SK-N-SH (cell line): ENCODE measurements around the gene HS1BP3. TPM values are rescaled to one million over a fixed set of nuclear protein-coding genes. Genes with fewer than 3 reads are reported as not detected.

Source experiments
- CTCF ChIA-PET: fragments of 300-600, 350-600 bp; formaldehyde crosslinking; extraction: SDS; loops from one replicate; lab custom pipeline; 2021; lab: Yijun Ruan, JAX
- POLR2A ChIA-PET: fragments of 350-600 bp; sonication (Branson Sonifier 250); formaldehyde crosslinking; extraction: SDS; loops from one replicate; lab custom pipeline; 2020; ENCODE audit warnings: antibody characterized with exemption, inconsistent platforms; lab: Yijun Ruan, JAX
- DNase-seq: peaks from one replicate; pipeline ENCODE4 v3.0.0; 2012
- H2AFZ ChIP-seq: fragments of 200-600 bp; sonication (generic); 2 replicates; pipeline ENCODE4 v1.8.1; 2016; ENCODE audit warnings: antibody characterized with exemption, mild to moderate bottlenecking, low read depth
- H3F3A ChIP-seq: fragments of 200-600 bp; sonication (generic); replicated peaks from 2 replicates; pipeline ENCODE3; 2016; ENCODE audit warnings: antibody characterized with exemption, mild to moderate bottlenecking; ENCODE audit not compliant: insufficient read depth
- H3K27ac ChIP-seq, 2 experiments: fragments of 200-500 bp in 1 of 2; fragments of 200-600 bp in 1 of 2; sonication (Bioruptor generic) in 1 of 2; sonication (generic), shearing (Covaris generic) in 1 of 2; 2 replicates each; pipeline versions ENCODE4 v1.5.1 to v1.6.1; 2014 to 2016; ENCODE audit warnings: low read depth in 2 of 2, inconsistent platforms in 1 of 2, low read length in 1 of 2, mild to moderate bottlenecking in 1 of 2, mixed read lengths in 1 of 2
- H3K27me3 ChIP-seq: fragments of 200-600 bp; sonication (generic), shearing (Covaris generic); 2 replicates; pipeline ENCODE4 v1.6.1; 2016; ENCODE audit warnings: mixed run types; ENCODE audit not compliant: insufficient read depth
- H3K36me3 ChIP-seq, 2 experiments: fragments of 200-500 bp in 1 of 2; fragments of 200-600 bp in 1 of 2; sonication (Bioruptor generic) in 1 of 2; sonication (generic) in 1 of 2; replicated peaks in 1 of 2; 2 replicates each; pipeline versions ENCODE3 to v1.5.1; 2014 to 2016; ENCODE audit warnings: low read length in 1 of 2, mild to moderate bottlenecking in 1 of 2; ENCODE audit not compliant: insufficient read depth in 2 of 2, control insufficient read depth in 1 of 2
- H3K4me1 ChIP-seq, 2 experiments: fragments of 200-500 bp in 1 of 2; fragments of 200-600 bp in 1 of 2; sonication (Bioruptor generic) in 1 of 2; sonication (generic), shearing (Covaris generic) in 1 of 2; 2 replicates each; pipeline versions ENCODE4 v1.5.1 to v1.6.1; 2014 to 2016; ENCODE audit warnings: low read depth in 1 of 2, low read length in 1 of 2, mixed run types in 1 of 2; ENCODE audit not compliant: insufficient read depth in 2 of 2, control insufficient read depth in 1 of 2
- H3K4me2 ChIP-seq: fragments of 200-600 bp; sonication (generic), shearing (Covaris generic); 2 replicates; pipeline ENCODE4 v1.6.1; 2017; ENCODE audit warnings: mixed run types
- H3K4me3 ChIP-seq, 2 experiments: fragments of 200-500 bp in 1 of 2; fragments of 200-600 bp in 1 of 2; sonication (Bioruptor generic) in 1 of 2; sonication (generic), shearing (Covaris generic) in 1 of 2; 2 replicates each; pipeline versions ENCODE4 v1.5.1 to v1.8.1; 2014 to 2016; ENCODE audit warnings: low read depth in 2 of 2, inconsistent platforms in 1 of 2, low read length in 1 of 2, mild to moderate bottlenecking in 1 of 2, mixed read lengths in 1 of 2, moderate library complexity in 1 of 2
- H3K79me2 ChIP-seq: fragments of 200-600 bp; sonication (generic); 2 replicates; pipeline ENCODE4 v1.8.1; 2017; ENCODE audit warnings: mild to moderate bottlenecking; ENCODE audit not compliant: insufficient read depth
- H3K9ac ChIP-seq: fragments of 200-600 bp; sonication (generic); 2 replicates; pipeline ENCODE4 v1.6.1; 2017; ENCODE audit warnings: mixed run types
- H3K9me2 ChIP-seq: fragments of 200-600 bp; sonication (generic); 2 replicates; pipeline ENCODE4 v1.6.1; 2017; ENCODE audit warnings: mixed run types
- H3K9me3 ChIP-seq: fragments of 200-600 bp; sonication (generic); 2 replicates; pipeline ENCODE4 v1.6.1; 2017; ENCODE audit warnings: mixed run types, mild to moderate bottlenecking, moderate library complexity
- H4K20me1 ChIP-seq: fragments of 200-600 bp; sonication (generic); 2 replicates; pipeline ENCODE4 v1.6.1; 2017; ENCODE audit warnings: mild to moderate bottlenecking, mixed run types; ENCODE audit not compliant: insufficient read depth
- EP300 ChIP-seq, 2 experiments: IDR thresholded peaks; 2 replicates each; pipeline versions ENCODE4 v1.4.0 to v1.6.1; 2012; ENCODE audit warnings: borderline replicate concordance in 1 of 2, low read depth in 1 of 2, low read length in 1 of 2
- EZH2phosphoT487 ChIP-seq: fragments of 200-600 bp; sonication (generic); IDR thresholded peaks from 2 replicates; pipeline ENCODE4 v1.6.1; 2017; ENCODE audit warnings: low read depth, mixed run types, mild to moderate bottlenecking, antibody characterized with exemption, moderate library complexity, borderline replicate concordance
- FOSL2 ChIP-seq: IDR thresholded peaks from 2 replicates; pipeline ENCODE4 v1.4.0; 2012; ENCODE audit warnings: low read depth, mild to moderate bottlenecking, moderate library complexity, borderline replicate concordance
- FOXM1 ChIP-seq: IDR thresholded peaks from 2 replicates; pipeline ENCODE4 v1.4.0; 2012; ENCODE audit warnings: low read depth, mild to moderate bottlenecking
- GABPA ChIP-seq: IDR thresholded peaks from 2 replicates; pipeline ENCODE4 v1.4.0; 2012; ENCODE audit warnings: low read depth, mild to moderate bottlenecking
- MEF2A ChIP-seq: IDR thresholded peaks from 2 replicates; pipeline ENCODE4 v1.4.0; 2012; ENCODE audit warnings: low read depth, borderline replicate concordance
- NRF1 ChIP-seq: IDR thresholded peaks from 2 replicates; pipeline ENCODE4 v1.6.1; 2012; ENCODE audit warnings: low read depth, mild to moderate bottlenecking, low read length
- RFX5 ChIP-seq: IDR thresholded peaks from 2 replicates; pipeline ENCODE4 v1.6.1; 2012; ENCODE audit warnings: mild to moderate bottlenecking, improper control_type of control experiment, low read length
- TAF1 ChIP-seq: IDR thresholded peaks from 2 replicates; pipeline ENCODE4 v1.6.1; 2012; ENCODE audit warnings: low read depth, mild to moderate bottlenecking, low read length, moderate library complexity, borderline replicate concordance
- TCF12 ChIP-seq: IDR thresholded peaks from 2 replicates; pipeline ENCODE4 v1.4.0; 2012
- TEAD4 ChIP-seq: IDR thresholded peaks from 2 replicates; pipeline ENCODE4 v1.4.0; 2012; ENCODE audit warnings: mild to moderate bottlenecking, borderline replicate concordance; ENCODE audit not compliant: insufficient read depth
- USF1 ChIP-seq: IDR thresholded peaks from 2 replicates; pipeline ENCODE4 v1.4.0; 2012; ENCODE audit warnings: low read depth, borderline replicate concordance
- USF2 ChIP-seq: fragments of 150-350 bp; IDR thresholded peaks from 2 replicates; pipeline ENCODE4 v1.6.1; 2017; ENCODE audit warnings: antibody characterized with exemption, low read length, low read depth, borderline replicate concordance
- WGBS: methylation state at CpG from one replicate; pipeline ENCODE4 v1.1.6; 2017; ENCODE audit warnings: low lambda C conversion rate; 5-methylcytosine and 5-hydroxymethylcytosine counted together
- polyA plus RNA-seq, 3 experiments: library from polyadenylated mRNA; depleted of rRNA; stranded (reverse); fragments of >200 nt; gene quantifications; 2 replicates each; pipeline ENCODE4 v1.2.3, GENCODE V29; 2012
- TF ChIP-seq, protein P1 (sequence below): IDR thresholded peaks from 2 replicates; pipeline ENCODE4 v1.4.0; 2012; ENCODE audit warnings: low read depth
- TF ChIP-seq, protein P2 (sequence below): fragments of 150-350 bp; IDR thresholded peaks from 2 replicates; pipeline ENCODE4 v1.6.1; 2016; ENCODE audit warnings: mild to moderate bottlenecking, low read depth, low read length

Gene HS1BP3
- polyA plus RNA-seq, 1 of the 3 experiments (the other 2 are of a cell fraction), result 20.1 TPM

DNA sequence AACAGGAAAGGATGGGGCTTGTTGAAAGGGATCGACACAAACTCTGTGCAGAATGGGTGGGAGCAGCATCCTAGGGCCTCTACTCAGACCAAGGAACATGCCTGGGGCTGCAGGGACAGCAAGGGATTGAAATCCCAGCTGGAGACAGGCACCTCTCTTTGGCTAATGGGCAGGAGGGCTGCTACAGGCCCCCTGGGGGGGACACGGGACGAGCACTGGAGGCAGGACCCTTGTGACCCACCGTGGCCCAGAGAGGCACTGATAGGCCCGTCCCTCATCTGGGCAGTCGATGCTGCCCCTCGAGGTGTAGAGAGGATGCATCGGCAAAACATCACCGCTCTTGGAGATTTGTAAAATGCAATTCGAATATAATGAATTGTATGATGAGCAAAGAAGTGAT lies 5.1 kb downstream of the HS1BP3 start:
- Histone ChIP-seq H3K79me2 (no peaks in the 10 kb centered on the region), H3K36me3 (peaks cover 0 to 10% of the 10 kb centered on the region in 2 experiments), H4K20me1 (peaks cover 9% of the 10 kb centered on the region), H3K9me3 (no peaks in the 10 kb centered on the region), H3F3A (peaks cover 4% of the 10 kb centered on the region), H3K9ac (no peak overlapping the region), H3K4me3 (no peak overlapping the region), H3K27me3 (no peaks in the 10 kb centered on the region), H3K9me2 (no peaks in the 10 kb centered on the region), H3K27ac (no peak overlapping the region), H3K4me2 (no peak overlapping the region), H3K4me1 (peaks cover 21 to 29% of the 10 kb centered on the region in 2 experiments; a peak in 3 of 4 replicates), H2AFZ (no peak overlapping the region)
- TF ChIP-seq FOSL2, result no peak
- TF ChIP-seq, protein P1, sequence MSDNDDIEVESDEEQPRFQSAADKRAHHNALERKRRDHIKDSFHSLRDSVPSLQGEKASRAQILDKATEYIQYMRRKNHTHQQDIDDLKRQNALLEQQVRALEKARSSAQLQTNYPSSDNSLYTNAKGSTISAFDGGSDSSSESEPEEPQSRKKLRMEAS, result no peak
- CTCF ChIA-PET, result interaction anchor here (1.4 to 10.9 kb wide), 3 partner anchors 13 to 267 kb away, joined by 6 to 156 read pairs (median 10); no protein-coding TSS in a partner anchor
- WGBS, result 89% methylated on average over 10 of the region's 10 CpGs
- DNase-seq, result no peak
- POLR2A ChIA-PET, result no interaction called here

DNA sequence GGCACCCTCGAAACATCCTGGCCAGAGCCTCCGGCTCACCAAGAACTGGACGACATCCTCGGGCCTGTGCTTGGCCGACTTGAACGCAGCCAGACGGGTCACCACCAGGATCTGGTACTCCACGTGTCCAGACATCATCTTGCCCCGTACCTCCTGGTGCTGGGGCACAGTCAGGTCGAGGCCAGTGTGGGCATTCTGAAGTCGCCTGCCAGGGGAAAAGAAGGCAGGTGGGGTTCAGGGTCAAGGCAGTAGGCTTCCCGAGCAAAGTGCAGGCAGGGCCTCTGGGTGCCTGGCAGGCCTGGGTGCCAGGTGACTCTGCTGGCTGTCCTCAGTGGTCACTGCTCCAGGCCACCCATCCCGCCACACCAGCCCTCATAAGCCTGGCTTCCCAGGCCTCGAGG lies 5.6 kb downstream of the HS1BP3 start:
- no peaks in the 10 kb centered on the region for H3K9me3 ChIP-seq
- H3K9me2 ChIP-seq, result no peaks in the 10 kb centered on the region
- H3F3A ChIP-seq, result peaks cover 4% of the 10 kb centered on the region
- H3K4me3 ChIP-seq, result no peak overlapping the region
- TF ChIP-seq, protein P1, result no peak
- TF ChIP-seq EZH2phosphoT487 (no peak), GABPA (no peak), FOXM1 (no peak), TEAD4 (no peak), TCF12 (no peak), EP300 (IDR thresholded peaks at IDR 0.05; ENCODE audit: borderline replicate concordance in 1 of 2, low read depth in 1 of 2, low read length in 1 of 2) (no peak), USF1 (no peak), USF2 (no peak), TAF1 (no peak), RFX5 (no peak), NRF1 (no peak), MEF2A (no peak)
- TF ChIP-seq, protein P2, sequence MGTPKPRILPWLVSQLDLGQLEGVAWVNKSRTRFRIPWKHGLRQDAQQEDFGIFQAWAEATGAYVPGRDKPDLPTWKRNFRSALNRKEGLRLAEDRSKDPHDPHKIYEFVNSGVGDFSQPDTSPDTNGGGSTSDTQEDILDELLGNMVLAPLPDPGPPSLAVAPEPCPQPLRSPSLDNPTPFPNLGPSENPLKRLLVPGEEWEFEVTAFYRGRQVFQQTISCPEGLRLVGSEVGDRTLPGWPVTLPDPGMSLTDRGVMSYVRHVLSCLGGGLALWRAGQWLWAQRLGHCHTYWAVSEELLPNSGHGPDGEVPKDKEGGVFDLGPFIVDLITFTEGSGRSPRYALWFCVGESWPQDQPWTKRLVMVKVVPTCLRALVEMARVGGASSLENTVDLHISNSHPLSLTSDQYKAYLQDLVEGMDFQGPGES, result no peak
- TF ChIP-seq, all 33 proteins: peak for 0
- DNase-seq, result no peak
- Histone ChIP-seq H3K79me2 (no peaks in the 10 kb centered on the region), H2AFZ (no peak overlapping the region), H3K27ac (no peak overlapping the region), H3K36me3 (peaks cover 0 to 10% of the 10 kb centered on the region in 2 experiments), H3K27me3 (no peaks in the 10 kb centered on the region), H3K9ac (no peak overlapping the region), H3K4me1 (peaks cover 21 to 27% of the 10 kb centered on the region in 2 experiments; a peak in 3 of 4 replicates), H3K4me2 (no peak overlapping the region), H4K20me1 (peaks cover 9% of the 10 kb centered on the region)
- POLR2A ChIA-PET, result no interaction called here
- WGBS, result 82% methylated on average over 6 of the region's 14 CpGs
- CTCF ChIA-PET, result interaction anchor here (3.7 to 10.9 kb wide), 4 partner anchors 12 to 206 kb away, joined by 27 to 188 read pairs (median 162); partner anchors contain the start of gene RHOB
